HUES64 (cell line): Measurements from ENCODE around the gene IRF8.

Experiments used
- H3K27ac ChIP-seq: 2 replicates; pipeline ENCODE4 v1.7.0; 2013; ENCODE audit warnings: low read depth, low read length, inconsistent platforms
- H3K27me3 ChIP-seq: 2 replicates; pipeline ENCODE4 v1.6.1; 2013; ENCODE audit warnings: mild to moderate bottlenecking, low read length; ENCODE audit not compliant: insufficient read depth
- H3K36me3 ChIP-seq: 2 replicates; pipeline ENCODE4 v1.6.1; 2013; ENCODE audit warnings: mild to moderate bottlenecking, low read length; ENCODE audit not compliant: insufficient read depth
- H3K4me1 ChIP-seq: 2 replicates; pipeline ENCODE4 v1.6.1; 2013; ENCODE audit warnings: mild to moderate bottlenecking, low read length, moderate library complexity; ENCODE audit not compliant: insufficient read depth
- H3K4me3 ChIP-seq: 2 replicates; pipeline ENCODE4 v1.5.1; 2013; ENCODE audit warnings: mild to moderate bottlenecking, low read length, moderate library complexity
- H3K9ac ChIP-seq: 2 replicates; pipeline ENCODE4 v1.6.1; 2013; ENCODE audit warnings: mild to moderate bottlenecking, low read depth, low read length
- H3K9me3 ChIP-seq: 2 replicates; pipeline ENCODE4 v1.6.1; 2013; ENCODE audit warnings: low read depth, low read length; ENCODE audit not compliant: insufficient read depth
- WGBS: fragments of 150-250, 120-280 bp; methylation state at CpG from one replicate; pipeline ENCODE4 v1.1.7; 2013; ENCODE audit warnings: missing lambda C conversion rate; 5-methylcytosine and 5-hydroxymethylcytosine counted together

IRF8 gene

DNA sequence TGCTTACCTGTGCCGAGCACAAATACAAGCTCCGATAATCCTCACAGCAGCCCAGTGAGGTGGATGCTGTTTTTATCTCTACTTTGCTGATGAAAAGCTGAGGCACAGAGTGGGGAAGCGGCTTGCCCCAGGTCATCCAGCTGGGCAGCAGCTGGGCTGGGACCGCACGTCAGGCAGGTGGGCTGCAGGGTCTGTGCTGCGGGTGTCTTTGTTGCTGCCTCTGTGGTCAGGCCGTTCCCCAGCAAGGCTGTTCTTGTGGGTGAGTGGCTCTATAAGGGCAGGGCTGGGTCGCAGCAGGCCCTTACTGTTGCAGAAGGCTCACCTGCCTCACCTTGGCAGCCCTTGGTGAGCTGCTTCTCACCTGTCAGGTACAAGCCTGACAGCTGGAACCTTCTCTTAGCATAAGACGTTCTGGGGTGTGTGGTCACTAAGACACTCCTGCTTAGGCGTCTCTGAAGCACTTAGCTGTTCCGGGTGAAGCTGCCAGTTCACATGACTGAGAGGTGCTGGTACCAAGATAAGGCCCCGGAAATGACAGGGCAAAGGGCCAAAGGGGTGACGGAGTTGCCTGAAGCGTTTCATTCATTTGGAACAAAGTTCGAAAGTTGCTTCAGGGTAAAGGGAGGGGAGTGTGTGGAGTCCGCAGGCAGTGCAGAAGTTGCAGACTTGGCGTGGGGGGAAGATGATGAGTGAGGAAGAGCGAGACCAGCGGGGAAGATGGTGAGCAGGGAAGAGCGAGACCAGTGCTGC, 17.4 kb downstream of the IRF8 start:
- H3K9me3 ChIP-seq: no peaks in the 10 kb centered on the region
- H3K36me3 ChIP-seq: no peaks in the 10 kb centered on the region
- 93% methylated on average over 20 of the region's 20 CpGs for WGBS
- H3K9ac ChIP-seq: no peak overlapping the region
- no peak overlapping the region for H3K27ac ChIP-seq
- peaks cover 10% of the 10 kb centered on the region; the same call in 1 of the 2 replicates for H3K4me1 ChIP-seq
- no peak overlapping the region for H3K4me3 ChIP-seq
- no peaks in the 10 kb centered on the region for H3K27me3 ChIP-seq

DNA sequence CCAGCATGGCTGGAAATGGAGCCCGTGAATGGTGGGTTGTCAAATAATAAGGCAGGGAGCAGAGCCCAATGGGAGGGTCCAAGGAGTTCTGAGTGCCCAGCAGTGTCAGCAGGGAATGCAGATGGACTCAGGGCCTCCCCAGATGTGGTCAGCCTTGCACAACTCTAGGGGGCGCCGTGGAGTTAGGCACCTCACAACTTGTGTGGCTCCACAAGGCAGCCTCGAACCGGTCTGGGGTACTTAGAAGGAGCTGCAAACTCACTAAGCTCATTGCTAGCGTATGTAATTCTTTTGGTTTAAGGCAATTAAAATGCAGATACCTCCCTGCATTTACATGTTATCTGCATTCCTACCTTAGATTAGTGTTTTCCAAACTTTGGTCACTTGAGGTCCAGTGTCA, 18.1 kb downstream of the IRF8 start:
- Histone ChIP-seq H3K4me3 (no peak overlapping the region), H3K9ac (no peak overlapping the region), H3K36me3 (no peaks in the 10 kb centered on the region), H3K27ac (no peak overlapping the region), H3K9me3 (no peaks in the 10 kb centered on the region), H3K4me1 (peaks cover 10% of the 10 kb centered on the region; the same call in 1 of the 2 replicates), H3K27me3 (no peaks in the 10 kb centered on the region)
- WGBS: 85% methylated on average over 6 of the region's 6 CpGs

DNA sequence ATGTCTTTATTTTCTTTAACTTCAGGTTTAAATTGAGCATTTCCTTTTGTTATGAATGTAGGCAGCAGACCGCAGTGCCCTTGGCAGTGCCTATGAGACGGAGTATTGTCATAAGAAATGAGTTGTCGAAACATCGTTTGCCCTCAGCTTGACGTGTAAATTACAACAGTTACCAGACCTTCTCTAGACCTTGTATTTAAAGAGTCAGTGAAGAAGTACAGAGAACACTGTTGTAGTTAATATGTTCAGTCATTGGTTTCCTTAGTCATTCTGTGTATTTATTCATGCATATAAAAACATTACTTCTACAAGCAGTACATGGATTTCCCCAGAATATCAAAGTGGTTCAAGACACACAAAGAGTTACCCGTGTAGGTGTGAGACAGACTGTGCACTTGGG, 19.0 kb downstream of the IRF8 start:
- peaks cover 10% of the 10 kb centered on the region; the same call in 1 of the 2 replicates for H3K4me1 ChIP-seq
- WGBS: 90% methylated on average over 6 of the region's 6 CpGs
- H3K27me3 ChIP-seq: no peaks in the 10 kb centered on the region
- H3K9me3 ChIP-seq: no peaks in the 10 kb centered on the region
- no peaks in the 10 kb centered on the region for H3K36me3 ChIP-seq
- no peak overlapping the region for H3K4me3 ChIP-seq
- no peak overlapping the region for H3K27ac ChIP-seq
- no peak overlapping the region for H3K9ac ChIP-seq

DNA sequence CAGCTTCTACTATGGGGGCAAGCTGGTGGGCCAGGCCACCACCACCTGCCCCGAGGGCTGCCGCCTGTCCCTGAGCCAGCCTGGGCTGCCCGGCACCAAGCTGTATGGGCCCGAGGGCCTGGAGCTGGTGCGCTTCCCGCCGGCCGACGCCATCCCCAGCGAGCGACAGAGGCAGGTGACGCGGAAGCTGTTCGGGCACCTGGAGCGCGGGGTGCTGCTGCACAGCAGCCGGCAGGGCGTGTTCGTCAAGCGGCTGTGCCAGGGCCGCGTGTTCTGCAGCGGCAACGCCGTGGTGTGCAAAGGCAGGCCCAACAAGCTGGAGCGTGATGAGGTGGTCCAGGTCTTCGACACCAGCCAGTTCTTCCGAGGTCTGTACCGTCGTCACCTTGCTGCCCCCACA, 19.5 kb downstream of the IRF8 start:
- H3K36me3 ChIP-seq: no peaks in the 10 kb centered on the region

DNA sequence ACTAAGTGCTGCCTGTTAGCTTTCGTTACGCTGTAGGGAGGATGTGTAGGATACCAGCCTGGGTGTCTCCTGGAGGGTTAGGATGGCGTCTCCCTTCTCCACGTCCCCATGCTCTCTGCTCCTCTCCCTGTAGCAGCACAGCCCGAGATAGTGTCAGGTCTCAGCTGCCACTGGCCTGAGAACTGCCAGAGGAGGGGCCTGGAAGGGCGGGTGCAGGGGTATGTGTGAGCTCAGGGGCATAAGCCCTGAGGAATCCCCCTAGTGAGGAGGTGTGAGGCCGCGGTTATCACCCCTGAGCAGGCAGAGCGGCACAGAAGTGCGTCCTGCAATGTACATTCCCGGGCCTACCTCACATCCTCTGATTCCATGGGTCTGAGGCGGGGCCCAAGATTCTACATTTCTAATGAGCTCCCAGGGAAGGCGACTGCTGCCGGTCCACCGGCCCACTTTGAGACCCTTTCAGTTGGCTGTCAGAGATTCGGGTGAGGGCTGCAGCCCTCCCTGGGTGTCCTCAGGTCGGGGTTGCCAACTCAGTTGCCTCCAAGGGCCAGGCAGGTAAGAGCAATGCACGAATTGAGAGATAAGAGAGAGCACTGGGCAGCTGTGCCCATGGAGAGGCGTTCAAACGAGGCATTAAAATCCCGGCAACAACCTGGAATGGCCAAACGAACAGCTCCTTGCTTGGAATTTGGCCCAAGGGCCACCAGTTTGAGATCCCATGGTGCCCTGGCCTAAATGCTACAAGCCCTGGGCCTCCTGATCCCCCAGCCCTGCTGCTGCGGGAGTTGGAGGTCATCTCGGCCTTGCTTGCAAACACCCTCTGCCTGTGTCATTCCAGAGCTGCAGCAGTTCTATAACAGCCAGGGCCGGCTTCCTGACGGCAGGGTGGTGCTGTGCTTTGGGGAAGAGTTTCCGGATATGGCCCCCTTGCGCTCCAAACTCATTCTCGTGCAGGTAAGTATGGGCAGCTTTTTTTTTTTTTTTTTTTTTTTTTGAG, 20.6 kb downstream of the IRF8 start:
- Histone ChIP-seq H3K4me1 (no peaks in the 10 kb centered on the region), H3K27ac (no peak overlapping the region), H3K36me3 (no peaks in the 10 kb centered on the region), H3K4me3 (no peak overlapping the region), H3K9ac (no peak overlapping the region), H3K27me3 (no peaks in the 10 kb centered on the region), H3K9me3 (no peaks in the 10 kb centered on the region)
- WGBS: 92% methylated on average over 29 of the region's 29 CpGs

More for the DNA sequence above, 19.5 kb downstream of the IRF8 start:
- Histone ChIP-seq H3K27me3 (no peaks in the 10 kb centered on the region), H3K4me1 (peaks cover 8% of the 10 kb centered on the region; the same call in 1 of the 2 replicates), H3K9me3 (no peaks in the 10 kb centered on the region), H3K4me3 (no peak overlapping the region), H3K9ac (no peak overlapping the region), H3K27ac (no peak overlapping the region)
- WGBS: 95% methylated on average over 30 of the region's 30 CpGs

DNA sequence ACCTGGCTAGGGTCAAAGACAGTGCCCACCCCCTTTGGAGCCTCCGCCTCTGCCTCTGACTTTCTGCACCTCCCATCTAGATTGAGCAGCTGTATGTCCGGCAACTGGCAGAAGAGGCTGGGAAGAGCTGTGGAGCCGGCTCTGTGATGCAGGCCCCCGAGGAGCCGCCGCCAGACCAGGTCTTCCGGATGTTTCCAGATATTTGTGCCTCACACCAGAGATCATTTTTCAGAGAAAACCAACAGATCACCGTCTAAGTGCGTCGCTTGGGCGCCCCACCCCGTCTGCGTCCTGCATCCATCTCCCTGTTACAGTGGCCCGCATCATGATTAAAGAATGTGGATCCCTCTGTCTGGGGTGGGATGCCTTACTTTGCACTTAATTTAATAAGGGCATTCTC, 22.1 kb downstream of the IRF8 start:
- 92% methylated on average over 14 of the region's 14 CpGs for WGBS
- no peaks in the 10 kb centered on the region for H3K4me1 ChIP-seq
- H3K9ac ChIP-seq: no peak overlapping the region
- no peaks in the 10 kb centered on the region for H3K9me3 ChIP-seq
- no peaks in the 10 kb centered on the region for H3K27me3 ChIP-seq
- H3K36me3 ChIP-seq: no peaks in the 10 kb centered on the region
- no peak overlapping the region for H3K4me3 ChIP-seq
- H3K27ac ChIP-seq: no peak overlapping the region

DNA sequence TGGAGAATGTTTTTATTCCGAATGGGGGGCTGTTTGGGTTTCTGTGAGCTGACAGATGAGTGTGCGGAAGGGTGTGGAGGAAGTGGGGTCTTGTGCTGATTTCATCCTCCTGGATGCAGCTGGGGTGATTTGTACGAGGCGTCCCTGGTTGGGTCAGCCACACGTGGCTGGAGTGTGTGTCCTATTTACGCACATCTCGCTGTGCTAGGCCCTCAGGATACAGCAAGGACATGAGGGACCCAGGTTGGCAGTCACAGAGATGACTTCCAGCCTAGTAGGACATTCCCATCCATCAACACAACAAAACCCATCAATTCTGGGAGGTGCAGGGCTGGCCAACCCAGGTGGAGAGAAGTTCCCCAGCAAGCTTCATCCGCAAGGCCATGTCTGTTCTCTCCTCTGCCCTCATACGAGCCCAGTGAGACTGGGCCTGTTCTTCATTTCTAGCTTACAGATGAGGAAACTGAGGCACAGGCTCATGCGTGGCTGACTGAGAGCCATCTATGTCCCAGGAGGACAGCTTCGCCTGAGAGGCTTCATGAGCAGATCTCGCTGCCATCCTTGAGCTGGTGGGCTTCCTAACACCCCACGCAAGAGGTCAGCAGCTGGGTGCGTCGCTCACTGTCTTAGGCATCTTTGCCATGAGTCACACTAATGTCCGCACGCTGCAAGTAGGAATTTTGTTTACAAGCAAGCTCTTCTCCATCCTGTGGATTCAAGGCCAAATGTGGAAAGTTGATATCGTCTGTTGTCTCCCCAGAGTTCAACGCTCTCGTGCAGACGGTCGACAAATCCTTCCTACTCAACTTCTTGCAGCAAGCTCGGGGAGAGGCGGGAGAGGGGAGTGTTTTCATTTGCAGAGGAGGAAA, 24.4 kb downstream of the IRF8 start:
- 91% methylated on average over 24 of the region's 24 CpGs for WGBS
- Histone ChIP-seq H3K27me3 (no peaks in the 10 kb centered on the region), H3K9ac (no peak overlapping the region), H3K4me1 (peaks cover 4% of the 10 kb centered on the region; the same call in 1 of the 2 replicates), H3K27ac (no peak overlapping the region), H3K9me3 (no peaks in the 10 kb centered on the region), H3K4me3 (no peak overlapping the region), H3K36me3 (no peaks in the 10 kb centered on the region)

DNA sequence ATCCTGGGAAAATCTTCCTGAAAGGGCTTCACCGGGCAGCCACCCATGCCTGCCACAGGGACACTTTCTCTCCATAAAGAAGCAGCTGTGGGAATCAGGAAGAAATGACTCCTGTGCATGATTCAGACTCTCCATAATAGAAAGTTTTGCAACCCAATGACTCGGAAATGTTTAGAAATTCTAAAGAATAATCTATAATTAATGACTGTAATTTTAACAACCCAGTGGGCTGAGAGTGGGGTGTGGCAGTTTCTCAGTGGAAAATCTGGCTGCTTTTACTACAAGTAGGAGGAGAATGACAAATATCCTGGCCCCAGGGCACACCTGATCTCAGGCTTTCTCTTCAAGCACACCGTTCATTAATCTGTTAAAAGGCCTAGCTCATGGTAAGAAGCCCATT, 25.7 kb downstream of the IRF8 start:
- Histone ChIP-seq H3K36me3 (no peaks in the 10 kb centered on the region), H3K4me3 (no peak overlapping the region), H3K9ac (no peak overlapping the region), H3K9me3 (no peaks in the 10 kb centered on the region), H3K27ac (no peak overlapping the region), H3K27me3 (no peaks in the 10 kb centered on the region), H3K4me1 (peaks cover 4% of the 10 kb centered on the region; the same call in 1 of the 2 replicates)
- 88% methylated on average over 2 of the region's 3 CpGs for WGBS

DNA sequence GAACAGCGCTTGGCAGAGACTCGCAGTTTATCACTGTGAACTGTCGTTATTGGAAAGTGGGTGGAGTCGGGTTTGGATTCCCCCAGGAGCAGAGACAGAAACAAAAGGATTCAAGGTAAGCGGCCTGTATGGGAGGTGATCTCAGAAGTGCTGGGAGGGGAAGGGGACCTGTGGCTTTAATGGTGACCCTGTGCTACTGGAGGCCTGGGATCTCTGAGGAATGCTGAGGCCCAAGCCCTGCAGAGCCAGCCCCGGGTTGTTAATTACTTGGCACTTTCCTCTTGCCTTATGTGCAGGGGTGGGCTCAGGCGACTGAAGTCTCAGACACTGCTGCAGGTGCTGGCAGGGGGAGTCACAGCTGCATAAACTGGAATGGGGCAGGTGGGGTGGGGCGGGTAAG, 27.4 kb downstream of the IRF8 start:
- Histone ChIP-seq H3K4me1 (peaks cover 4% of the 10 kb centered on the region; the same call in 1 of the 2 replicates), H3K9me3 (no peaks in the 10 kb centered on the region)

DNA sequence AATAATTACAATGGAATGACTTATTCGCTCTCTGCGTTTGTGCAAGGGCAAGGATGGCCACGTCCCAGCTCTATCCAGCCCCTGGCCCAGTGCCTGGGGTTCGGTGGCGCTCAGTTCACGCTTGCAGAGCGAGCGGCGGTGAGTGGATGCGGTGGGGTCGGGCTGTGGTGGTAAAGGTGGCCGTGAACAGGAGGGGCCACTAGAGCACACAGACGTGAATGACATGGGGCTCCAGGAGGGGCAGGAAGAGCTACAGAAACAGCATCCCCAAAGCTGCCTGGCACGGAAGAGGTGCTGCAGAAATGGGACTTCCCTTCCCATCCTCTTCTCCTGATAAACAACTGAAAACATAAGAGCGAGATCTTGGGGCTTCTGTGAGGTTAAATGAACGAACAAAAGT, 28.4 kb downstream of the IRF8 start:
- 88% methylated on average over 16 of the region's 16 CpGs for WGBS
- Histone ChIP-seq H3K9ac (no peak overlapping the region), H3K9me3 (no peaks in the 10 kb centered on the region), H3K27ac (no peak overlapping the region), H3K27me3 (no peaks in the 10 kb centered on the region), H3K4me1 (peaks cover 4% of the 10 kb centered on the region; the same call in 1 of the 2 replicates), H3K36me3 (no peaks in the 10 kb centered on the region), H3K4me3 (no peak overlapping the region)

More for the DNA sequence above, 27.4 kb downstream of the IRF8 start:
- H3K27ac ChIP-seq: no peak overlapping the region
- 65% methylated on average over 8 of the region's 8 CpGs for WGBS
- H3K4me3 ChIP-seq: no peak overlapping the region
- no peaks in the 10 kb centered on the region for H3K36me3 ChIP-seq
- H3K27me3 ChIP-seq: no peaks in the 10 kb centered on the region
- no peak overlapping the region for H3K9ac ChIP-seq
